HFFc6 (cell line): ENCODE measurements around the gene CDC45. TPM values are rescaled to one million over a fixed set of nuclear protein-coding genes. Genes with fewer than 3 reads are reported as not detected.

Experiments
- DNase-seq: peaks from one replicate; pipeline ENCODE4 v3.0.0-alpha.2; 2018
- H3K27ac Mint-ChIP-seq: 2 replicates; pipeline ENCODE4 v1.8.0; 2020; ENCODE audit warnings: mild to moderate bottlenecking, mixed read lengths
- H3K27me3 Mint-ChIP-seq: 2 replicates; pipeline ENCODE4 v1.8.0; 2021; ENCODE audit warnings: mild to moderate bottlenecking, moderate library complexity, mixed read lengths; ENCODE audit not compliant: insufficient read depth
- H3K36me3 Mint-ChIP-seq: 2 replicates; pipeline ENCODE4 v1.8.0; 2021; ENCODE audit warnings: low read depth, mixed read lengths
- H3K4me1 Mint-ChIP-seq: 2 replicates; pipeline ENCODE4 v1.8.0; 2020; ENCODE audit warnings: low read depth, mixed read lengths
- H3K4me3 Mint-ChIP-seq: 2 replicates; pipeline ENCODE4 v1.8.0; 2020; ENCODE audit warnings: mild to moderate bottlenecking, moderate library complexity, mixed read lengths
- H3K9me3 Mint-ChIP-seq: 2 replicates; pipeline ENCODE4 v1.8.0; 2020; ENCODE audit warnings: mild to moderate bottlenecking, mixed read lengths
- CTCF ChIP-seq: fragments of 200-600 bp; sonication (generic); IDR thresholded peaks from 2 replicates; pipeline ENCODE4 v1.5.0; 2021; ENCODE audit warnings: antibody characterized with exemption, mild to moderate bottlenecking
- long read RNA-seq: library from polyadenylated mRNA; unstranded; transcript quantifications from one replicate; pipeline ENCODE4 v2.0.0, GENCODE V29; 2019
- total RNA-seq, 6 experiments: library from RNA; stranded (reverse); fragmentation: NEBNext Ultra II Directional; extraction: Animal tissue kit (Norgen Biotek cat#: 25700); gene quantifications; 2 replicates in 1 of 6; 3 replicates in 5 of 6; pipeline ENCODE4 v1.2.3, GENCODE V29; 2021

The CDC45 gene
- total RNA-seq = 10 to 100 TPM in 5 of 6 experiments, 1 to 10 TPM in 1; 8.8 to 17.4 (median 16.2) TPM
- long read RNA-seq, transcript CDC45-201 (19 exons, 1,976 nt) = major isoform, 11 of 19 reads
- long read RNA-seq, partial matches to known transcripts = 4 of 19 reads
- long read RNA-seq, other reads (novel, unspliced or antisense) = 4 of 19 reads

DNA sequence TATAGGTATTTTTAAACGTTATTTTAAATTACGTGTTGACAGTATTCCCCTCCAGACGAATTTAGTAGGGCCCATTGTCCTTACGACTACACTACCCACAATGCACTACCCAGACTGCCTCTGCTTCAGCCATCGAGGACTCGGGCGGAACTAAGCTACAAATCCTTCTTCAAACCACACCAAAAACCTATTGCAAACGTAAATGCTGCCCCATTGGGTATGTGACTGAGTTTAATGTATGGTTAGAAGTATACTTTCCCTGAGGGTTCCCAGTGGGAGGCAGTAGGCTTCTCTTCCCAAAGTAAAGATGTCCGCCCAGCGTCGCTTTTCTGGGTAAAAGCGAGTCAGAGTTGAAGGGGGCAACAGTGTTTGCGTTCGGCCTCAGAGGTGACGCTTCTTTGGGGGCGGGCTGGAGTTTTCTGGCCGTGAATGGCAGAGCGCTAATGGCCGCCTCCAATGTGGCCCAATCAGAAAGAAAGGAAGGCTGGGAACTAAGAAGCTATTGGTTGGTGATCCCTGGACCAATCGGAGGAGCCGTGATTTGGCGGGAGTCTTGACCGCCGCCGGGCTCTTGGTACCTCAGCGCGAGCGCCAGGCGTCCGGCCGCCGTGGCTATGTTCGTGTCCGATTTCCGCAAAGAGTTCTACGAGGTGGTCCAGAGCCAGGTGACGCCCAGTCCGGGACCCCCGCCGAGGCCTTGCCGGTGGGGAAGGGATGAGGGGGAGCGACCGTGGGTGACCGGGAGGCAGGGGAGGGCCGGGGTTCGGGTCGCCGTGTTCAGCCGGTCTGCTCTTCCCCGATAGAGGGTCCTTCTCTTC is at the start of gene CDC45:
Gene CDC45 (plus strand): TSS at position 566 of the 818 bp plus-strand sequence. CDS start 49 bp downstream, at position 615.
- Mint-ChIP-seq H3K9me3 (no peaks in the 10 kb centered on the region), H3K27me3 (no peaks in the 10 kb centered on the region; the same call in 1 of the 2 replicates), H3K4me1 (peaks cover 62% of the 10 kb centered on the region), H3K4me3 (peak within 1 kb of the TSS; percentile 92), H3K27ac (peak within 1 kb of the TSS; percentile 100), H3K36me3 (peaks cover 5% of the 10 kb centered on the region; the same call in 1 of the 2 replicates)
- DNase-seq = peak; percentile 98
- TF ChIP-seq CTCF = no peak

DNA sequence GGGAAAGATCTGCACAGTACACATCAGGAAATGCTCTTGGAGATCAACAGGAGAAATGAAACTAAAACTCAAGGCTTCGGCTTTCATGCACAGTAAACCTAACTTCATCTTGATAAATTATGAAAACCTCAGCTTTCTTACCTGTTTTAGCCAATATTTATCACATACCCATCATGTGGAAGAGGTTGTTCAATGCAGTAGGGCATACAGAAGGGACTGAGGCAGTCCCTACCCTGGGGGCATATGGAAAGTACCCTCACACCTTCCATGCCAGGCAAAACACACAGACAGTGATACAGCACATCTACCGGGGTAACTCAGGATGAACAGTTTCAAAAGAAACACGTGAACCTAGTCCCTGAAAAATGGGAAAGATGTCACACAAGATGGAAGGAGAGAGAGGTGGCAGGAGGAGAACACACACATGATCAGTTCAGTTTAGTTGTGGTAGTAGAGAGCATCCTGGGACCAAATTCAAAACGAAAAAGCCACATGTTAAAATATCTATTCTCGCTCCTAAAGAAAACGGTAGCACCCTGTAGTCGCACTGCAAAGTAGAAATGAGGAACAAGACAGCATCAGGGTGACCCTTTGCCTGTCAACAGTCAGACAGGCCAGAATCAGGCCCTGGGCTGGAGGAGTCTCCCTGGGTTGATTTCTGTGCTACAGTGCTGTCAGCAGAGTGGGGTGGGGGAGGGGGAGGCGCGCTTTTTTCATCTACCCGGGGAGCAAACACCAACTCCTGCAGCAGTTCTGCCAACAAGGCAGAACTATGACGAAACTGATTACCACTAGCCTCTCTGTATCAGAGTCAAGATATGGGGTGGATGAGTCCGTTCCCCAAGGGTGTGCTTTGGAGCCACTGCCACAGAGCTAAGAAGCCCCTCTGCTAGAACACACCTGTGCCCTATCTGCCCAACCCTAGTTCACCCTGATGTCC is 49.5 kb upstream of the CDC45 start:
- no peaks in the 10 kb centered on the region for H3K27me3 Mint-ChIP-seq
- no peaks in the 10 kb centered on the region for H3K9me3 Mint-ChIP-seq

GRCh38 chr22:19430890-19431541 is 48.7 kb upstream of the CDC45 start:
- peak overlapping the region; percentile 83 for H3K27ac Mint-ChIP-seq

More for the DNA sequence above, 49.5 kb upstream of the CDC45 start:
- Mint-ChIP-seq H3K27ac (peak overlapping the region; percentile 83), H3K36me3 (peaks cover 23% of the 10 kb centered on the region; the same call in 1 of the 2 replicates), H3K4me1 (peaks cover 53% of the 10 kb centered on the region), H3K4me3 (peak overlapping the region; percentile 89)
- DNase-seq = peak; percentile 43
- no peak for TF ChIP-seq CTCF

GRCh38 chr22:19431649-19432132 is 48.0 kb upstream of the CDC45 start, which contains the start of gene HIRA:
Gene HIRA, minus strand, starts transcription at chr22:19431733. Its CDS starts 257 bp downstream, at chr22:19431476.
- Mint-ChIP-seq H3K9me3 (no peaks in the 10 kb centered on the region), H3K27me3 (no peaks in the 10 kb centered on the region), H3K27ac (peak within 1 kb of the TSS; percentile 90), H3K4me1 (peaks cover 45% of the 10 kb centered on the region), H3K36me3 (peaks cover 25% of the 10 kb centered on the region; the same call in 1 of the 2 replicates), H3K4me3 (peak within 1 kb of the TSS; percentile 89)
- TF ChIP-seq CTCF = no peak
- DNase-seq = peak; percentile 64

More at GRCh38 chr22:19430890-19431541, 48.7 kb upstream of the CDC45 start:
- Mint-ChIP-seq H3K4me1 (peaks cover 52% of the 10 kb centered on the region), H3K27me3 (no peaks in the 10 kb centered on the region), H3K9me3 (no peaks in the 10 kb centered on the region), H3K4me3 (peak overlapping the region; percentile 89), H3K36me3 (peaks cover 28% of the 10 kb centered on the region; the same call in 1 of the 2 replicates)
- peak; percentile 14 for DNase-seq
- TF ChIP-seq CTCF = peak; percentile 74
